NCI-H128 (cell line): ENCODE results near the gene DDX31.

Experiments used
- DNase-seq: peaks from one replicate; lab custom pipeline; 2025; ENCODE audit not compliant: unreplicated experiment; lab: John Stamatoyannopoulos, UW

DDX31 gene

DNA sequence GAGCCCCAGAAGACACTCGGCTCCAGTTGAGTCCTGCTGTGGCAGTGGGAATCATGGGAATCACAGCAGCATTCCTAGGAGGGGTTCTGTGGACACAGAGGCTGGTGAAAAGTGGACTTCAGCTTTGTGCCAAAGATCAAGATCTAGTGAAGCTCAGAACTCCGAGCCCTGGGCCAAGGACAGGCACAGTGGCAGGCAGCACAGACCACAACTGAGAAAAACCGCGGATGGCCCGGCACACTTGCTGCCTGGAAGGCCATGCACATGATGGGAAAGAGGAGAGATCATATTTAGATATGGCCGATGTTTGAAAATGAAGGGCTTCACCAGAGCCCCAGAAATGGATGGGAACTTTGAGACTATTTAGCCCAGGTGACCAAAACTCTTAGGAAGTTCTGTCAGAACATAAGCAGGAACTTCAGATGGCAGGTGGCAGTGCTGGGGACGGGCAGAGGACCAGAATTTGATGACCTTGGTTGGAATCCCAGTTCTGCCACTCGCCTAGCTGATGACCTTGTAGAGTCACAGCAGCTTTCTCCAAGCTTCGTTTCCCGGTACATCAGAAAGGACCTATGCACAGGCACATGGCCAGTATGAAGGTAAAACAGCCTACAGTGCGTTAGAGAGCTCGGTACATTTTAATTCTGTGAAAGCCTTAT, 69.3 kb downstream of the DDX31 start:
- DNase-seq, result no peak

DNA sequence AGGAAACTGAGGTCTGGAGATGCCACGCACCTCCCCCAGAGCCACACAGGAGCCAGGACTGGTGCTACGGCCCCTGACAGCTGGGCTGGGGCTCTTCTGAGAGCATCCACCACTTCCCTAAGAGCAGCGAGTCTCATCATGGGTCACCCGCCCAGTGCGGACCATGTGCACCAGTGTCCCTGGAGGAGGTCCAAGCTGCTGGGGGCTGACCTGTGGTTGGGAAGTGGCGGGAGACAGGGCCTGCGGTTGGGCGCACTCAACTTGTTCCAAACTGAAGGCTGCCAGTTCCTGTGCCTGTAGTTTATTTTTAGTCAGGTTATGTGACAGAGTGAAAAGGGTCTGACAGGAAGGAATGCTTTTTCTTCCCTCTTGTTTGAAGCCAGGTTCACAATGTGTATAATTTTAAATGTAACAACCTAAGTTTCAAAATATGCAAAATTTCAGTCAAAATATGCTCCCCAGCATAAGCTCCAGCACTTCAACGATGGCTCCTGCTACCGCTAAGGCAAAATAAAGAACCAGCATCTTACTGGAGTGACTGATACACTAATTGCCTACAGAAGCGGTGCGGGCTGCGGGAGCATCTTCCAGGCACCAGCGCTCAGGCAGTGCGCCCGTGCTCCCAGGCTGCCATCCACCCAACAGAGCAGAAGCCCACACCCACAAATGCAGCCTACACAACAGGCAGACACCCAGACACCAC, 72.6 kb downstream of the DDX31 start:
- no peak for DNase-seq

DNA sequence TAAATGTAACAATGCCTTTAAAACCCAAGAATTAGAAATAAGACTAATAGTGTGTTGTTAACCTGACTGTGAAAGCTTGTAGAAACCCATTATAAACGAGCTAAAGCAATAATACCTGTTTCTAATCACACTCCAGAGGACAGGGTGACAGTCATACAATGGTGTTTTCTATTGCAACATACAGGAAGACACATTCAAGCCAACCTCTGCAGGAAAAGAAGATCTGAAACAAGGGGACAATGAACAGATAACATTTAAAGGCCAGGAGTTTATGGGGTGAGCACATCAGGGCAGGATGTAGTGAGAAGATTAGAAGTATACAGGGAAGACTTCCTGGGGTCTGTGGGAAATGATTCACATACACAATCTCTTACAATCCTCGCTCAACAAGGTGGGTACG, 73.6 kb downstream of the DDX31 start:
- no peak for DNase-seq

DNA sequence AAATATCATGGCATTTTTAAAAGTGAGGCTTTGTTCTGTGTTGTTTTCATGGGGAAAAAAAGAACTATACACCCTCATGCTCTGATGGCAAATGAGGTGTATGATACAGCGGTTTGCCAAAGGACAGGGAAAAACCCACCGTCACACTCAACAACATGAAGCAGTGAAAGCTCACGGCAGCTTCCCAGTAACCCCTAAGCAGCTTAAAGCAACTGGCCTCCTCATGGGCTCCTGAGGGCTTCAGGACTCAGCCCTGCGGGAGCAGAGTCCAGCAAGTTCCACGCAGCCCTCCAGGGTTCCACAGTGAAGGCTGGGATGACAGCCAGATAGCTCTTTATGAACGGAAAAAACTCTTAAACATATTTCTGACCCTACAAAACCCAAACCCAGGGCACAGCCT, 74.5 kb downstream of the DDX31 start:
- DNase-seq, result no peak

DNA sequence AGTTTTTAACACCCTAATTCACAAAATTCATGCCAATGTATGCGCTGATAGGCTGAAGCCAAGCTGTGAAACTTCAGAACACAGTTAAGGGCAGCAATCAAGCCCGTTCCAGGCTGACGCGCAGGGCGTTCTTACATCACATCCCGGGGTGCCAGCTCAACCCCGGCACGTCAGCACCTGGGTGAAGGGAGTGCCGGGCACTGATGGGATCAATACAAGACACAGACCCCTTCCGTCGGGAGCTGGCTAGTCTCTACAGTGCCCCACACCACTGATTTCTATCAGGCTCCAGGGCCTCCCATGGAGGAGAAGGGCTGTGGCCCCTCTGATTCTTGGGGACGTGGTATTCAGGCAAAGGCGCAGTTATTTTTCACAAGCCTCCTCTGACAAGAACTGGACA, 75.4 kb downstream of the DDX31 start:
- no peak for DNase-seq

DNA sequence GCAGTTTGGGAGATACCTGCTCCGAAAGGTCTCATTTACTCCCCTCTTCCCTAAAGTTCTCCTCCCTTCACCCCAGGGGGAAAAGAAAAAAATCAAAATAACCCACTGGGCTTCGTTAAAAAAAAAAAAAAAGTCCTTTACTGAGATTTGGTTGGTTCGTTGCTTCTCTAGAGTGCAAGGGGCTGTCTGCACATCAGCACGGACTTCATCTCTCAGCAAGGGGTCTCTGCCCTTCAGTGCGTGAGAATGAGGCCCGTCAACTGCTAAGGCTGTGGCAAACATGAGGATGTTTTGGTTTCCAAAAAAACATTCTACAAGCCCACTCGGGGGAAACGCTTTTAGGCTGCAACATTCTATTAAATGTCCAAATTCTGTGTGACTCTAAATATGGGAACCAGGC, 77.3 kb downstream of the DDX31 start:
- DNase-seq, result no peak

DNA sequence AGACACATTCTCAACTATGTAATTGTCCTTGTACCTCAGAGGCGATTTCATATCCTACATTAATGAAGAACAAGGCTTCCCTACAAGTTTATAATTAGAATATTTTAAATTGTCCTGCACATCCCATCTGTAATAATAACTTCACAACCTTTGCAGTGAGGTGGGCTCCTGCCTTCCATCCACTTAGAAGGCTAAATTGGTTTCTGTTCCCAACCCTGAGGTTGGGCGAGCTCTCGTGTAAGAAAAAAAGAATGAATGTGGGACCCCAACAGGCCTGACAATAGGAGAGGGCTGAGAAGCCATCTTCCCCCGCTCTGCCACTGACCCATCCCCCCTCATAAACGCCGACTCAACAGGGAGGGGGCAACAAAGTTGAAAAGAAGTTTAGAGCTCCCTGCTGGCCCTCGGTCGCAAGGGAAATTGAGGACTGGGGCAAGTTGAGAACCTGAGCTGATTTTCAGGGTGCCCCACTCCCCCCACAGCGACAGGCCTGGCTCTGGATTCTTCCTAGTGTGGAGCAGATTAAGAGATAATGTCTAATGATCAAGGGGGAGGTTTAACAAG, 78.0 kb downstream of the DDX31 start:
- no peak for DNase-seq

DNA sequence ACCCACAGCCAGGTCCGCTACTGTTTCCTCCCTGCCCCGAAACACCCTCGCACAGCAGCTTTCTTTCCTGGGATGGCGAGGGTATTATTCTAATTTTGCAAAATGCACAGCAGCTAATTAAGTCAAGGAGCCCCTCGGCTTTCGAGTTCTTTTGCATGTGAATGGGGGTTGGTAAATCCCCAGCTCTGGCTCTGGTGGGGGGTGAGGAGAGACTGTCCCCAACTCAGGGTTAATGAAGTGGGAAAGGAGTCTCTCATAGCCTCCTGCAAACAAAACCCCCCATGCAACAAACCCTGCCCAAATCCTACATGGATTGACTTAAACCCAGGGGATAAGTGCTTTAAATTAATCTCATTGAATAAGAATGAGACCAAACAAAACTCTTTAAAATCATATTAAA, 78.5 kb downstream of the DDX31 start:
- no peak for DNase-seq

DNA sequence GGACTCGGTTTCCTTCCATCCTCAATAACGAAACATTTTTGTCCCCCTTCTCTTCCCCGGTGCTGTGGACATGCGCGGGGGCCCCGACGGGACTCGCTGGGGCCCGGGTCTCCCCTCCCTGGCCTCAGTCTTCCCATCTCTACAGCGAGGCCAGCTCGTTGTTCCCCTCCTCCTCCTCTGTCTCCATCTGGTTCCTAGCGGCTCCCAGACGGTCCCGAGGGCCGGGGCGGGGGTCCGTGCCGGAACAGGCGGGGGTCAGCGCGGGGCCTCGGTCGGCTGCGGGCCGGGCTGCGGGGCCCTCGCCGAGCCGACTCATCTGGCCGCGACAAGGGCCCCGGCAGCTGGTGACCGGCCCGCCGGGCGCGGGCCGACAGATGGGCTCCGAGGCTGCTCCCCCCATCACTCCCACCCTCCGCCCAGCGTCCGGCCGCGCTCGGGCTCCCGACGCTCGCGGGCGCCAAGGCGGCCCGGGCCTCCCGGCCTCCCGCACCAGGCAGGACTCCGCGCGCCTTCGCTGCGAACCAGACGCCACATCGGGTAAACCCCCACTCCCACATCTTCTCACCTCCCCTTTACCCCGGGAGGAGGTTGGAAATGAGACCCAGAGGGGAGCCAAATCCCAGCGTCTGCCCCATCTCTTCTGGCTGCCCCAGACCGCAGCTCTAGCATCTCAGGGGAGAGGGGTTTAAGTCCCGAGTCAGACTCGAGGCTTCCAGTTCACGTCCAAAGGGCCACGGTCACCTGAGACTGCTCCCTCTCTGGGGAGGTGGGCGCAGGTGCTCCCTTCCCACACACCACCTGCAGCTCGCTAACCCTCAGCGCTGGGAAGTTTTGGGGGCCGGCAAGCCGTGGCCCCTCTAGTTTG, 79.2 kb downstream of the DDX31 start:
- DNase-seq, result no peak

DNA sequence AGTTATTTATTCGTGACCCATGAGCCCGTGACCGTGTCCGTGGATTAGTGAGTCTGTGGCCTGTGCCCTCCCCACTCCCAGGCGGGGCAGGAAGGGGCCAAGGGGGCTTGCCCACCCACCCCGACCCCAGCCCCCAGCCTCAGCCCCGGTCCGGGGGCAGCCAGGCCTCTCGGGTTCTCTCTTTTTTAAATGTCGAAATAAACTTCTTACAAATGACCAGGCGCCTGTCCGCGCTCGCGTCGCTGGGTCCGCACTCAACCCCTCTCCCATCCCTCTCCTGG, 79.8 kb downstream of the DDX31 start:
- DNase-seq, result no peak

DNA sequence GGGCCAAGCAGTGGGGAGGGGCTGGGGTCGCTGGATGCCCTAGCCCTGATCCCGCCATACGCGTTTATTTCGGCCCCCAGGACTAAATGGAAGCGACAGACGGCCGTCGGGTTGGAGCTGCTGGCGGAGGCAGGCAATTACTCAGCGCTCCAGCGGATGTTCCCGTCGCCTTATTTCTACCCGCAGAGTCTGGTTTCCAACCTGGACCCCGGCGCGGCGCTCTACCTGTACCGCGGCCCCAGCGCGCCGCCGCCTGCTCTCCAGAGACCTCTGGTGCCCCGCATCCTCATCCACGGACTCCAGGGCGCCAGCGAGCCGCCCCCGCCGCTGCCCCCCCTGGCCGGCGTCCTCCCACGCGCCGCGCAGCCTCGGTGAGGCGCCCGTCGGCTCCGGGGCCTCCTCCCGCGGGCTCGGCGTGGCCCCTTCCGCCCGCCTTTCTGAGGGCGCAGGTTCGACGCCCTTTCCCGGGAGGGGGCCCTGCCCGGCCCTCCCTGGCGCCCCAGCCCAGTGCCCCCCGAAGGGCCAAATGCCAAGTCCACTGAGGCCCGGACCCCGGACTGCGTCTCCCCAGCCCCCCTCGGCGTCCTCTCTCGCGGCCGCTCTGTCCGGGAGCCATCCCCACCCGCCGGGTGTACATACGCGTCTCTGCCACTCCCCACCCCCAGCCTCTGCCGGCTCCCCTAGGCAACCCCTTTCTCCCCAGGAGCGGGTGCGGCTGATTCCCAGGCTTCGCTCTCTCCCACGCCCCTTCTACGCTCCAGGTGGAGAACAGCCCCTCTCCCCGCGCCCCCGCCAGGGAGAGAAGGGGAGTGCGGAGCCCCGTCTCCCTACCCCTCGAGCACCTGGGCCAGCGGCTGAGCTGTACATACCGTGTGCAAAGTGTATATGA, 80.4 kb downstream of the DDX31 start:
- no peak for DNase-seq

DNA sequence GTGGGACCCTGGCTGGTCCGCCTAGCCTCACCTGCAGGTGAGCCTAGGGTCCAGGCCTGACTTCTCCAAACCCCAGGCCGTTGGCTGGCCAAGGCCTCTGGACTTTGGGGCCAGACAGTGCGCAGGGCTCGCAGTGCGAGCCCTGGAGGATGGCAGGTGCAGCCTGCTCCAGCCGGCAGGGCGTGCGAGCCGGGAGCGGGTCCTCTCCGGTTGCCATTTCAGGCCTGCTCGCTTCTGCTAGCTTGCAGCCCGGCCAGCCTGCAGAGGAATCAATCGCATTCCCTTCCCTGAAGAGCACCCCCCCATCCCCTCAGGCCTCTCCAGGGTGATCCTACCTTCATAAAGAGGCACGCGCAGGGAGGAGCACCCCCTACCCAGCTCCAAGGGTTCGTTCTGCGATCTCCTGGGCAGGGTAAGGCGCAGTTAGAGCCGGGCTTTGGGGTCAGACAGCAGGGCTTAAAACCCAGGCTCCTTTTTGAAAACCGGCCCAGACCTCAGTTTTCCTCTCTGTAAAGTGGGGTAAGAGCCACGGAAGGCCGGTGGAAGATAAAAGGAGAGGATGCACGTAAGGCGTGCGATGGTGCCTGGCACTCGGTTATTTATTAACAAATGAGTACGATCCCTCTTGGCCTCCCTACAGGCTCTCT, 81.2 kb downstream of the DDX31 start:
- no peak for DNase-seq

DNA sequence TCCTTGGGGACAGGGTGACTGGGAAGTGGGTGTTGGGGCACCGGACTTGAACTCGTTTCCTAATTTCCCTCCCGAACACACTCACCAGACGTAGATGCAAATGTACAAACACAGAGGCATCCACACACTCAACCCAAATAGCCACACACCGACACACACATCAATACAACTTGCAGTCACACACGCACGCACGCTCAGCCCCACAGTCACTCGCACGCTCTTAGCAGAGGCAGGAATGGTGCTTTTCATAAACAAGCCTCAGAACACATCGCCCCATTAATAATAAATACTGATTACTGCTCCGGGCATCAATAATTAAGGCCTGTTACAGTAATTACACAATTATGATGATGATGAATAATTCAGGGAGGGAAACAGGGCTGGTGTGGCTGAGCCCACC, 81.7 kb downstream of the DDX31 start:
- no peak for DNase-seq

DNA sequence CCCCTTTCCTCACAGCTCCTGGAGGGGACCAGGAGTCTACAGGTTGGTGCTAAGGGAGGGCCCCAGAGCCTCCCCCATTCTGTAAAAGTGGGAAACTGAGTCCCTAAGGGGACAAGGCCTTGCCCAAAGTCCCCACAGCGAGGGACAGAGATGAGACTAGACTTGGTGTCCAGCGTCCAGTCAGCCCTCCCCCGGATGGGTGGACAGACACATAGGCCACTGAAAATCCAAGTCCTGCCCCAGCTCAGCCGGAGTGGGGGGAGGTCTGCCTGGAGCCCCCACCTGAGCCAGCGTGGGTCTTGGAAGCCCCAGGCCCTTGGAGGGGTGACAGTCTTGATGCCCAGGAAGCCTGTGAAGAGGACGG, 82.2 kb downstream of the DDX31 start:
- DNase-seq, result no peak

DNA sequence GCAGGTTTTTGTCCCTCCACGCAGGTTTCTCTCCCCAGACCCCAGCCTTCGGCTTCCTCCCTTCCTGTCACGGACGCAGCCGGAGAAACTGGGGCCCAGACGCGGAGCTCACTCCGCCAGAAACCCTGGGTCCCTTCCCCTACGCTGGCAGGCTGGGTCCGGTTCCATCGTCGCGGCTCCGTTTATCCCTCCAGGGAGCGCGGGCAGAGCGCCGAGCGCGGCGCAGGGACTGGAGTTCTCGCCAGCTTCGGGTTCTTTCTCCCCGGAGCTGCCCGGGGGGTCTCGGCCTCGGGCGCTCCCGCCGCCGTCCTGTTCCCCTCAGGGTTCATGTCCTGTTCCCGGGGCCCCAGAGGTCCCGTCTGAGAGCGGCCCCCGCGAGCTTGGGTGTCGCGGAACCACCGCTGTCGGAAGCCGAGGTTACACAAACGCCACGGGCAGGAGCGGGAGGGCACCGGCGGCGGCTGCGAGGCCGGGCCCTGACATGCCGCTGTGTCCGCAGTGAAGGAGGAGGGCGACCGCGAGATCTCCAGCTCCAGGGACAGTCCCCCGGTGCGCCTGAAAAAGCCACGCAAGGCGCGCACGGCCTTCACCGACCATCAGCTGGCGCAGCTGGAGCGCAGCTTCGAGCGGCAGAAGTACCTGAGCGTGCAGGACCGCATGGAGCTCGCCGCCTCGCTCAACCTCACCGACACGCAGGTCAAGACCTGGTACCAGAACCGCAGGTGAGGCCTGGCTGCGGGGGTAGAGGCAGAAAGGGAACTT, 82.8 kb downstream of the DDX31 start:
- no peak for DNase-seq

DNA sequence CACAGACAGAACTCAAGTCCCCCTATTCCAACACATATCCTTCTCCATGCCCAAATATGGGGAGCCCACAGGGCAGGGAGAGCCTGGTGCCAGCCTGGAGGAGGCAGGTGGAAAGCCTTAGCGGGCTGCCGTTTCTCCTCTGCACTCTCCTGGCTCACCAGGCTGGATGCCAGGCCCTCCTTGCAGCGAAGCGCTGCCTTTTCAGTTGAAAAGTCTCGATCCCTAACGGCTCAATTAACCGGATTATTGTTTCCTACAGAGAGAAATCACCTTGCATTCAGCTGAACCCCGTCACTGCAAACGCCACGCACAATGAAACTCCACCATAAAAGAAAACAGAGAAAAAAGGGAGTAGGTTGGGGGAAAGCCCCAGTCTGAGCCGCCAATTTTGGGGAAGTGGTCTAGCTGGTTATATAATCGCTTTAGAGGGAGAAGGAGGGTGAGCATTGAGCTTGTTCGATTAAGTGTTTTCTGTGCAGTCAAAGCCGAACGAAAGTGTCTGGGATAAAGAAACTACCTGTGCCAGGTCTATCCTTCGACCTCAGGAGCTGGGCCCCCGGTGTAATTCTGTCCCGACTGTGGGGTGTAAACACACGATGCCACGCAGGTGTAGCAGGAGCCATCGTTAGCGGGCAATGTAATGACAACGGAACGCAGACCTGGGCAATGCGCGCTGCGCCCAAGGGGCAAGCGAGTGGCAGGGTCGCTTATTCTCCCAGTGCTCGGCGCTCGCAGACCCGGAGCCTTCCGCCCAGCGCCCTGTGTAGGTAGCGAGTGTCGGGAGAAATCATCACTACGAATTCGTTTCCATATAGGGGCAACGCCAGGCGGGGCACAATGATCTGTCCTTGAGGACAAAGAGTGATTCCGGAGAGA, 83.6 kb downstream of the DDX31 start:
- no peak for DNase-seq

DNA sequence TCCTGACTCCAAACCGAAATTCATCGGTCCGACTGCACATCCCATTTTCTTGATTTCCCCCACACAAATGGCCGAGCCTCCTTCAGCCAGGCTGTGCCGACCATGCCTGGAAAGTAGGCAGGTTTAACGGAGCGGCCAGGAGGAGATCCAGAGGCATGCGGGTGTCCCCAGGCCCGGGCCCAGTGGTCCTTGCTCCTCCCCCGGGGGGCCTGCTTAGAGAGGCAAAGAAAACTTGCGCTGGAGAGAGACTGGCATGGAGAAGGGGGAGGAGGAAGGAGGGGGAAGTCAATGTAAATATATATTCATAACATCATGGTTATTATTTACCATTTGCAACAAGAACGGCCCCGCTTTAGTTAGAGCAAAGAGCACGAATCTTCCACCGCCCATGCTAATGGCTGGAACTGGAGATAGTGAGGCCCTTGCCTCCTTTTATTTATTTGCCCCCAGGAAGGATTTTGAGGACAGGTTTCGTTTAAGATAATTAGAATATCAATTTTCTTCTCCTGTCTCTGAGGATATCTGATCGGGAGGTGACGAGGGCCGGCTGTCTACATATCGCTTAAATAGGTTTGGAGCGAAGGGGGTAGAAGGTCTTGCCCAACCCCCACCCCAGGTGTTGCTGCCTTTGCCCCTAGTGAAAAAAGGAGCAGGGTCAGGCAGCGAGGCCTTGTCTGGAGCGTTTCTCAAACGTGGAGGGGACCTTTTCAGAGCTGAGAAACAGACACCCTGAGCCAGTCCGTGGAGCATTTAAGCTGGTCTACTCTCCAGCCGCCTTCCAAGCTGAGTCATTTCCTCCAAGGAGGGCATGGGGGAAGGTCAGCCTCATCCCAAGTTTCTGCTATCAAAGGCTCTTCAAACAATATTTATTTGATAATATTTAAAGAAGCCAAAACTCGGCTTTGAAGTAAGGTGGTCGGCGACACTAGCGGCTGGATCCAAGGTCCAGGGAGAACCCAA, 84.9 kb downstream of the DDX31 start:
- no peak for DNase-seq
